HK-2 (cell line): ENCODE measurements around the gene KRT3.
A peak's percentile ranks its signal among the peaks of the same experiment; 100 is the strongest.
"Not testable (repeated sequence)": the region's sequence is repeated elsewhere in the genome, so short reads cannot be mapped to it uniquely, and the experiment has no call there.

Source experiments
- DNase-seq: peaks from one replicate; pipeline ENCODE4 v3.0.0-alpha.2; 2018; ENCODE audit not compliant: unreplicated experiment

KRT3 gene

GRCh38 chr12:52760623-52761022, 35.3 kb downstream of the KRT3 start:
- DNase-seq = no peak

GRCh38 chr12:52759695-52760094, 36.2 kb downstream of the KRT3 start:
- no peak for DNase-seq

DNA sequence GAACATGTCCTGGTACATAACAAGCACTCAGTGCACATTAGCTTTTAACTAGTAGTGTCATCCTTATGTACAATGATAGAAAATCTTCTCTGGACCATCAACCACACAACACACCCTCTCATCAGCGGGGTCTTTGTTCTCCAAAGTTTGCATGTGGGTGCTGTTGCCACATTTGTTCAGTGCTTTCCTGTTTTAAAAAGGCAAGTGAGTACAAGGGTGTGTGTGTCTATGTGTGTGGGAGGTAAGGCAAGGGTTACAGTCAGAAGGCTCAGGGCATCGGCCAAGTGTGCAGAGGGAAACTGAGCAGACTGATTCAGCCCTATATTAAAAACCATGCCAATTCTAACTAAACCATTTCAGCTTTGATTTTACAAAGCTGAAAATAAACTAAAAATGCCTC, 36.7 kb downstream of the KRT3 start:
- no peak for DNase-seq

- DNase-seq = no peak
Observed at GRCh38 chr12:52757449-52758176, 38.3 kb downstream of the KRT3 start.

DNA sequence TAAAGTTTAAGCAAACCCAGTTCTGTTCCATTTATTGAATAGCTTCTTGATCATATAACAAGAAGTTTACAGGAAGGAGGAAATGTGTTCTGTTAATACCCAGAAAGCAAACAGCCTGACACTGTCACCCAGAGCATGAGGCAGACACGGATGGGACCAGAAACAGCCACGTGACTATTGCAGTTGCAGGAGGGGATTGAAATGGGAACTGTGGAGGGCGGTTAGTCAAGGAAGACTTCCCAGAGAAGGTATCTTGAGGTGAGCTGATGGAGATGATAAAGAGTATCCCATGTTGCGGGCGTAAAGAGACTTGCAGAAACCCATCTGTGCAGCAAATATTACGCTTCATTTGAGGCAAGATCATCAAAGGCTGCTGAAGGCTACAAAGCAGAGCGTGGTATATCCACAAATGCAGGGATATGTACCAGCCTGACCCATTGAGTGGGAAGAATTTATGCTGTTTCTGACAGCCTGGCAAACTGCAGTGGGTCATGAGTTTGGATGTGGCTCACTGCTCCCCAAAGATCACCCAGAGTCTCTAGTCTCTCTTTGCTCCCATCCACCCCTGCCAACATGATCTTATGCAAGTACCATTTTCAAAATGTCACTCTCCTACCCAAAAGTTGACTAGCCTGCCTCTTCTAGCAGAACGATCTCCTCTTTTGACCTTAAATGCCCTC, 39.5 kb downstream of the KRT3 start:
- no peak for DNase-seq

DNA sequence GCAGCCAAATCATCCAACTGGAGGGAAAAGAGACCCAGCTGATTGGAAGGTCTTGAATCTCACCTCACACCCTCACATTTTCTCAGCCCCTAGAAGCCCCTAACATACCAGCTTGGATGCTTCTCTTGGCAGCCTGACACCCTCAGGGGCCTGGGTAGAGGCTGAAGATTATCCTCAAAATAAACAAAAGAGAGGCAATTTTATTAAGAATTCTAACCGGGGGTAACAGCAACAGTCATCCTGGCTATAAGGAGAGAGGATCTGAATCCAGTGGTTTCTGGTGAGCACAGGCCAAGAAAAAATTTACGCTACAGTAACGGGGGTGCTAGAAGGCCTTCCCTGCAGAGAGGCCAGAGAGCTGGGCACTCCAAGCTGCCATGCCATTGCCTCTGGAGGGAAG, 40.4 kb downstream of the KRT3 start:
- DNase-seq = no peak

GRCh38 chr12:52754135-52754534, 41.8 kb downstream of the KRT3 start:
- no peak for DNase-seq

- no peak for DNase-seq
Observed at GRCh38 chr12:52753283-52753682, 42.6 kb downstream of the KRT3 start.

- no peak for DNase-seq
Observed at GRCh38 chr12:52752516-52752915, 43.4 kb downstream of the KRT3 start.

- no peak for DNase-seq
Observed at GRCh38 chr12:52751795-52752194, 44.1 kb downstream of the KRT3 start.

GRCh38 chr12:52750532-52750931, 45.4 kb downstream of the KRT3 start:
- DNase-seq = not testable (repeated sequence)

- DNase-seq = no peak
Observed at GRCh38 chr12:52749827-52750226, 46.1 kb downstream of the KRT3 start.

GRCh38 chr12:52748578-52748977, 47.3 kb downstream of the KRT3 start:
- DNase-seq = no peak

DNA sequence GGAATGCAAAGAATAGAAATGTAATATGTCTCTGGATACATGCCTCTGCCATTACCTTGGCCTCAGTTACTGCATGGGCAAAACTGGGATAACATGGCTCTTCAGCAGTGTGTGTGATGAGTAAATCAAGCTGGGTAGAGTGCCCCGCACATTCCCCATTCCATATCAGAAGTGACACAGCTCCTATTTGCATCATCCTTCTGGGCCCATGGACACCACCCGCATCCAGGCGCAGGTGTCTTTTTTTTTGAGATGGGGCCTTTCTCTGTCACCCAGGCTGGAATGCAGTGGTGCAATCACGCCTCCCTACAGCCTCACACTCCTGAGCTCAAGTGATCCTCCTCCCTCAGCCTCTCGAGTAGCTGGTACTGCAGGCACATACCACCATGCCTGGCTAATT, 50.4 kb downstream of the KRT3 start:
- no peak for DNase-seq

GRCh38 chr12:52744493-52745156, 51.3 kb downstream of the KRT3 start:
- DNase-seq = no peak

- DNase-seq = no peak
Observed at GRCh38 chr12:52742822-52743457, 53.0 kb downstream of the KRT3 start.

GRCh38 chr12:52742196-52742580, 53.7 kb downstream of the KRT3 start:
- DNase-seq = no peak

- peak; percentile 66 for DNase-seq
Observed at GRCh38 chr12:52741375-52742195, 54.3 kb downstream of the KRT3 start.

- no peak for DNase-seq
Observed at GRCh38 chr12:52740584-52740983, 55.3 kb downstream of the KRT3 start.

GRCh38 chr12:52739963-52740362, 56.0 kb downstream of the KRT3 start:
- no peak for DNase-seq
